HCT116 (cell line): ENCODE data around the gene CAMK2G.

Experiments used
- CTCF ChIP-seq, 3 experiments: fragments of 200-600 bp in 1 of 3; sonication (generic) in 1 of 3; IDR thresholded peaks in 2 of 3; conservative IDR thresholded peaks in 1 of 3; 2 replicates each; pipeline ENCODE4 v1.5.1; 2012 to 2017; ENCODE audit warnings: low read depth in 2 of 3, low read length in 2 of 3, antibody characterized with exemption in 1 of 3, borderline replicate concordance in 1 of 3, control low read depth in 1 of 3, mild to moderate bottlenecking in 1 of 3, mixed read lengths in 1 of 3, mixed run types in 1 of 3, moderate library complexity in 1 of 3; ENCODE audit not compliant: insufficient read depth in 1 of 3
- EZH2 ChIP-seq: fragments of 200-600 bp; sonication (generic); IDR thresholded peaks from 2 replicates; pipeline ENCODE4 v1.6.1; 2017; ENCODE audit warnings: antibody characterized with exemption, mixed run types
- EZH2phosphoT487 ChIP-seq: fragments of 200-600 bp; IDR thresholded peaks from 2 replicates; pipeline ENCODE4 v1.6.1; 2018; ENCODE audit warnings: antibody characterized with exemption, borderline replicate concordance
- POLR2A ChIP-seq: IDR thresholded peaks from 2 replicates; pipeline ENCODE4 v1.7.0; 2011; ENCODE audit warnings: borderline replicate concordance; ENCODE audit not compliant: insufficient read depth, insufficient read length; ENCODE audit errors: extremely low read depth
- ZFX ChIP-seq: fragments of 450-650 bp; IDR thresholded peaks from 2 replicates; pipeline ENCODE4 v1.6.1; 2017

GRCh38 chr10:73819081-73819480, 55.3 kb downstream of the CAMK2G start:
- TF ChIP-seq POLR2A, result no peak
- no peak for TF ChIP-seq ZFX
- TF ChIP-seq EZH2, result no peak
- TF ChIP-seq CTCF (IDR thresholded peaks at IDR 0.05 in 2 of 3, conservative IDR thresholded peaks at IDR 0.05 in 1 of 3; ENCODE audit: borderline replicate concordance in 1 of 3, insufficient read depth in 1 of 3, low read depth in 2 of 3, low read length in 2 of 3), result no peak
- TF ChIP-seq EZH2phosphoT487, result no peak
